ENCODE data around the gene CUL2.

DNA sequence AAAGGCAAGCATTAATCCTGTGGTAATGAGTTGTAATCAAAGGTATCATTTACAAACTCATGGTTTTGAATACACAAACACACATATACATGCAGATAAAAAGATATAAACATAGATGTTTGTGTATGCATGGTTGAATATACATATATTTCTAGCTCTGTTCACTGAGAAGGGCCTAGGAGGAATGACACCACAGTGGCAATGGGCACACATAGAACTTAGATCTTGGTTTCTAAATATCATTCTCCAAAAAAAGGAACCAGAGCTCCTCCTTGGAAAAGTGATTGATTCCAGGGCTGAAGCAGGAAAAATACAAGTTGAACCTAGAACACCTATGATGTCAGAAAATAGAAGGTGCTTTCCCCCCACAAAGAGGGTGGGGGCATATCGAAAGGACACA, 6.9 kb downstream of the CUL2 start:
- TF ChIP-seq, protein P1, sequence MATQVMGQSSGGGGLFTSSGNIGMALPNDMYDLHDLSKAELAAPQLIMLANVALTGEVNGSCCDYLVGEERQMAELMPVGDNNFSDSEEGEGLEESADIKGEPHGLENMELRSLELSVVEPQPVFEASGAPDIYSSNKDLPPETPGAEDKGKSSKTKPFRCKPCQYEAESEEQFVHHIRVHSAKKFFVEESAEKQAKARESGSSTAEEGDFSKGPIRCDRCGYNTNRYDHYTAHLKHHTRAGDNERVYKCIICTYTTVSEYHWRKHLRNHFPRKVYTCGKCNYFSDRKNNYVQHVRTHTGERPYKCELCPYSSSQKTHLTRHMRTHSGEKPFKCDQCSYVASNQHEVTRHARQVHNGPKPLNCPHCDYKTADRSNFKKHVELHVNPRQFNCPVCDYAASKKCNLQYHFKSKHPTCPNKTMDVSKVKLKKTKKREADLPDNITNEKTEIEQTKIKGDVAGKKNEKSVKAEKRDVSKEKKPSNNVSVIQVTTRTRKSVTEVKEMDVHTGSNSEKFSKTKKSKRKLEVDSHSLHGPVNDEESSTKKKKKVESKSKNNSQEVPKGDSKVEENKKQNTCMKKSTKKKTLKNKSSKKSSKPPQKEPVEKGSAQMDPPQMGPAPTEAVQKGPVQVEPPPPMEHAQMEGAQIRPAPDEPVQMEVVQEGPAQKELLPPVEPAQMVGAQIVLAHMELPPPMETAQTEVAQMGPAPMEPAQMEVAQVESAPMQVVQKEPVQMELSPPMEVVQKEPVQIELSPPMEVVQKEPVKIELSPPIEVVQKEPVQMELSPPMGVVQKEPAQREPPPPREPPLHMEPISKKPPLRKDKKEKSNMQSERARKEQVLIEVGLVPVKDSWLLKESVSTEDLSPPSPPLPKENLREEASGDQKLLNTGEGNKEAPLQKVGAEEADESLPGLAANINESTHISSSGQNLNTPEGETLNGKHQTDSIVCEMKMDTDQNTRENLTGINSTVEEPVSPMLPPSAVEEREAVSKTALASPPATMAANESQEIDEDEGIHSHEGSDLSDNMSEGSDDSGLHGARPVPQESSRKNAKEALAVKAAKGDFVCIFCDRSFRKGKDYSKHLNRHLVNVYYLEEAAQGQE (IDR thresholded peaks at IDR 0.05; ENCODE audit: insufficient read depth in 1 of 2, low read depth in 2 of 2, low read length in 1 of 2), result no peak
- no peak for TF ChIP-seq SIN3A (IDR thresholded peaks at IDR 0.05; ENCODE audit: borderline replicate concordance, insufficient read depth, low read depth, low read length)
- TF ChIP-seq TCF7L2 (IDR thresholded peaks at IDR 0.05; ENCODE audit: low read depth, low read length), result no peak
